Stimulated activated CD8-positive, alpha-beta memory T cell treated with anti-CD3 and anti-CD28 coated beads, Interleukin-2, amount 100 ng/mL, for 48 hours (primary cell): ENCODE data around the gene CNNM1.

ENCODE experiments used
- DNase-seq, 2 donors: peaks; one replicate each; pipeline ENCODE4 v3.0.0-alpha.2; 2020; ENCODE audit warnings: low read depth in 2 of 2

CNNM1 gene

GRCh38 chr10:99421233-99421739, 92.1 kb downstream of the CNNM1 start:
- no peak for DNase-seq

- DNase-seq: no peak
Observed at GRCh38 chr10:99422529-99423096, 93.5 kb downstream of the CNNM1 start.

GRCh38 chr10:99424656-99425055, 95.5 kb downstream of the CNNM1 start:
- no peak for DNase-seq

- no peak for DNase-seq
Observed at GRCh38 chr10:99425204-99425603, 96.0 kb downstream of the CNNM1 start.

GRCh38 chr10:99426689-99427088, 97.5 kb downstream of the CNNM1 start:
- no peak for DNase-seq

- no peak for DNase-seq
Observed at GRCh38 chr10:99427566-99428190, 98.5 kb downstream of the CNNM1 start.

GRCh38 chr10:99429517-99430095, 100.5 kb downstream of the CNNM1 start:
- no peak for DNase-seq

DNA sequence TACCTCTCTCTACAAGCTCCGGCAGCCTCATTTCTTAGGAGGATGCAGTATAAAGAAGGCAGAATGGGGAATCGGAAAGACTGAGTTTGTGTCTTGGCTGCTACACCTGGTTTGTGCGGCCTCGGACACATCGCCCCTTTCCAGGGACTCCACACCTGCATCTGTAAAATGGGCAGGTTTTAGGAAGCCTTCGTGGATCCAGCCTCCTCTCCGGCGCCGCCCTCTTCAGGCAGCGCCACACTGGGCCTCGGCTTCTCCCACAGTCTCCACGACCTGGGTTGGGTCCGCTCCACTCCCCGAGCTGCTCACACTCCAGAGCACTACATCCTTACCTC, 100.9 kb downstream of the CNNM1 start:
- no peak for DNase-seq

DNA sequence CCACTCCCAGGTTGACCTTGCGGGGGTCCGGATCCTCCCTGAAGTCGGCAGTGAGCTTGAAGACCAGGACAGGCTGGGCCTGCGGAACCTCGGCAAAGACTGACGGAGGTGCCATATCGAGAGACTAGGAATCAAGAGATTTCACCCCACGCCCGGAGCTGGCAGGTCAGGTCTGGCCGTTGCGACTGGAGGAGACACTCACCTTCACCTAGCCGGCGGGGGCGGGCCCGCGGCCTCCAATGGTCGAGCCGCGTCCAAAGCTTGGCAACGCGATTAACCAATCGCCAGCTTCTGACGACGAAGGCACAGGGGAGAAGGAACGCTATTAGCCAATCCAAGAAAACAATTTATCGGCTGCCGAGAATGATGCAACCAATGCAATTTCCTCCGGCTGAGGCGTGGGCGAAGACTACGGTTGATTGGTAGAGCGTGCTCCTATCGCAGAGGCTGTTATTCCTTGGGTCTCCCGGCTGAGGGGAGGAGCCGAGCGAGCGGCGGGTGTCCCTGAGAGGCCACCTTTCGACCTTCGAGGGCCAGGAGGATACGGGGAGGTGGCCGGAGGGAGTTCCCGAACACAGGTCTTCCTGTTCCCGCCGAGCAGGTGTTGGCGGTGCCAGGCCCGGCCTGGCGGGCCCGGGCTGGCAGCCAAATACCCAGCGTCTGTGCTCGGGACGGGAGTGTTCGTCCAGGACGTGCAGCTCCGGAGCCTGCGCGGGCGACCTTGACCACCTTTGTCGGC, 101.5 kb downstream of the CNNM1 start, which contains the start of gene GOT1:
Gene GOT1 (minus strand): TSS at position 174 of the 739 bp plus-strand sequence. CDS start 59 bp downstream, at position 115.
- DNase-seq: peak; percentile 86 to 92

- DNase-seq: peak in 1 of 2 donors; percentile 4
Observed at GRCh38 chr10:99431190-99431760, 102.1 kb downstream of the CNNM1 start.

- DNase-seq: no peak
Observed at GRCh38 chr10:99432047-99432446, 102.9 kb downstream of the CNNM1 start.

DNA sequence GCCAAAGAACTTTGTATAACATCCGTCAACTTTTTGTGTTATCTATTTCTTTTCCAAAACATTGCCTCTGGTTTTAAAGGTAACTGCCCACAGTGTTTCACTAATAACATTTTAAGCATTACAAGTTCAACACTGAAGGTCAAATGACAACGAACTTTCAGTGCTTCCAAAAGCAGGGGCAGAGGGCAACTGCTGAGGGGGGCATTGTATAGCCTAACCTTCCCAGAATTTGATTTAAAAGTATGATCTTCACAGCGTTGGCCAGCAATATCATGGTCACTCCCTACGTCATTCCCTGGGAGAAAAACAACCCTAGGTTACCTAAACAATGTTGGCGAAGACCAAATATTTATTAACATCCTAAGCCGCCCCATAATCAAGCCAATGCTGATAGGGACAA, 103.7 kb downstream of the CNNM1 start:
- DNase-seq: no peak

GRCh38 chr10:99433378-99434020, 104.3 kb downstream of the CNNM1 start:
- DNase-seq: no peak

DNA sequence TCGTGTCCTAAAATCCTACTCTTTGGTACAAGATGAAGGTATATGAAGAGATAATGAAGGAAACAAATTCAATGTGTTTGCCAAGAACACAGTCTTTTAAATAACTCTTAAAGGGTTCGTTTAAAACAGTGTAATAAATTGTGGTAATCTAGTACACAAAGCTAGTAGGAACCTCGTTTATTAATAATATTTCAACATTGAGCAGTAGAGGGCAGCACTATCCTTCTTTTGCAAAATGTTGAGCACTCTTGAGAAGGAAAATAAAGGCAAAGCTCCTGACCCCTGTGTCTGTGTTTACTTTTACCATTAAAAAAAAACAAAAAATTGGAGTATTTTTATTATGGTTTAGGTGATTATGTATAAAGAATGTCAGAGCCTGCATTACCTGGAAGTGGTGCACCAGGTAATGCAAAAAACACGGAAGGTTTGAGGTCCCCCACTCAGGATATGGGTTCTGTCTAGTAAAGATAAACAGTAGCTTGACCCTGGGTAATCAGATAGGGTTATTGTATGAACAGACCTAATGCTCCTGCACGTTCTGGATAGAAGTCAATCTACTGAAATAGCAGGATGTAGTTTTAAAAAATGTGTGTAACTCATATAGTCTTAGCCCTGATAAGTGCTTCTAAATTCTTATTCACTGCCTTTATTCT, 107.0 kb downstream of the CNNM1 start:
- DNase-seq: no peak

GRCh38 chr10:99438890-99439289, 109.7 kb downstream of the CNNM1 start:
- no peak for DNase-seq

GRCh38 chr10:99442394-99442793, 113.2 kb downstream of the CNNM1 start:
- no peak for DNase-seq

DNA sequence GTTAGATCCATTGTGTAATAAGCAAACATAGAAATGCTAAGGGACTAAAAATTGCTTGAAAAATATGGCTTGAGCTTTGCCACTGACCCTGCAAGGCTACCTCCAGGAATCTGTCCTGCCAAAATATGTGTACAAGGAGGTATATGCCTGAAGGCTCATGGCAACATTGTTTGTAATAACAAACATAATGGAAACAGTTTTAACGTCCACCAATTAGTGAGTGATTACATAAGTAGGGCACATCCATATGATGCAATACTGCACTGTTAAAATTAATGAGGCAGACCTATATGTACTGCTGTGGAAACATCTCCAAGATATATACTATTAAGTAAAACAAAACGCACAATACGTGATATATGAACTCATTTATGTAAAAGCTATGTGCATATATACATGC, 114.3 kb downstream of the CNNM1 start:
- no peak for DNase-seq
